GM18951 (cell line): ENCODE data around the gene BPI.

Source experiments
- POLR2A ChIP-seq: IDR thresholded peaks from 4 replicates; pipeline ENCODE4 v1.6.1; 2011; ENCODE audit warnings: mild to moderate bottlenecking; ENCODE audit not compliant: insufficient read length, insufficient read depth; ENCODE audit errors: extremely low read depth
- in situ Hi-C: fragments of 300-500 bp; cut with MboI; formaldehyde crosslinking; loops from one replicate; pipeline ENCODE4 v1.12.0; 2022; ENCODE audit warnings: low sequenced_read_pairs, mixed read lengths, inconsistent platforms; ENCODE audit not compliant: unreplicated experiment

The BPI gene

GRCh38 chr20:38286586-38287531 is 17.1 kb upstream of the BPI start:
- TF ChIP-seq POLR2A = no peak
- in situ Hi-C loops = no loop called here

GRCh38 chr20:38290829-38291814 is 12.8 kb upstream of the BPI start:
- in situ Hi-C loops = no loop called here
- TF ChIP-seq POLR2A = no peak

- in situ Hi-C loops = no loop called here
- TF ChIP-seq POLR2A = no peak
Observed at GRCh38 chr20:38291966-38292365, 12.0 kb upstream of the BPI start.

- in situ Hi-C loops = no loop called here
- TF ChIP-seq POLR2A = no peak
Observed at GRCh38 chr20:38293491-38294065, 10.4 kb upstream of the BPI start.

GRCh38 chr20:38294076-38294591 is 9.8 kb upstream of the BPI start:
- in situ Hi-C loops = no loop called here

GRCh38 chr20:38295811-38296210 is 8.1 kb upstream of the BPI start:
- in situ Hi-C loops = no loop called here
- TF ChIP-seq POLR2A = no peak

More at GRCh38 chr20:38294076-38294591, 9.8 kb upstream of the BPI start:
- no peak for TF ChIP-seq POLR2A

- no peak for TF ChIP-seq POLR2A
- in situ Hi-C loops = no loop called here
Observed at GRCh38 chr20:38296433-38296832, 7.5 kb upstream of the BPI start.

GRCh38 chr20:38297916-38298674 is 5.9 kb upstream of the BPI start:
- no peak for TF ChIP-seq POLR2A
- in situ Hi-C loops = no loop called here

- TF ChIP-seq POLR2A = no peak
- in situ Hi-C loops = no loop called here
Observed at GRCh38 chr20:38298768-38299288, 5.1 kb upstream of the BPI start.

- no peak for TF ChIP-seq POLR2A
- in situ Hi-C loops = no loop called here
Observed at GRCh38 chr20:38299963-38300362, 4.0 kb upstream of the BPI start.

GRCh38 chr20:38300438-38300837 is 3.5 kb upstream of the BPI start:
- in situ Hi-C loops = no loop called here
- no peak for TF ChIP-seq POLR2A

- no peak for TF ChIP-seq POLR2A
- in situ Hi-C loops = no loop called here
Observed at GRCh38 chr20:38301309-38301708, 2.6 kb upstream of the BPI start.
